ENCODE results near the gene KLHDC8A. TPM values are rescaled to one million over a fixed set of nuclear protein-coding genes. Genes with fewer than 3 reads are reported as not detected.

The KLHDC8A gene
- total RNA-seq, 1 experiment from 2014 or later: 0.49 TPM

DNA sequence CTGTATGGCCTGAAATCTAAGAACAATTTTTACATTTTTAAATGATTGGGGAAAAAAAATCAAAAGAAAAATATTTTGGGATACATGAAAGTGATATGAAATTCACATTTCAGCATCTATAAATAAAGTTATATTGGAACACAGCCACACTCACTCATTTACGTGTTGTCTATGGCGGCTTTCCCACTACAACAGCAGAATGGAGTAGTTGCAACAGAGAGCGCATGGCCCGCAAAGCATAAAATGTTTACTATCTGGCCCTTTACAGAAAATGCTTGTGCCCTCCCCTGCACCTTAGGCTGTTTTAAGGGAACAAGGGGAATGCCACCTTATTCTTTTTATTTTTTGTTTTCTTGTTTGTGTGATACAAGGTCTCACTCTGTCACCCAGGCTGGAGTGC is 3.5 kb downstream of the KLHDC8A start:
- H3K4me2 ChIP-seq (ENCODE audit: low read length): no peak overlapping the region
- intact Hi-C loops (cut with micrococcal nuclease): no loop called here
- H3K36me3 ChIP-seq (ENCODE audit: control insufficient read depth in 1 of 2, insufficient read depth in 2 of 2, low read length in 2 of 2): no peaks in the 10 kb centered on the region
- H3K4me1 ChIP-seq (ENCODE audit: control insufficient read depth in 1 of 2, insufficient read depth in 2 of 2, low read length in 2 of 2): peaks cover 2 to 28% of the 10 kb centered on the region in 2 experiments; a peak in 3 of 4 replicates
- H3K9me2 ChIP-seq (ENCODE audit: insufficient read depth): no peaks in the 10 kb centered on the region
- BruUV-seq (replicated peaks): no TSS peak
- H3K27ac ChIP-seq (ENCODE audit: low read depth, low read length): no peak overlapping the region
- H2AFZ ChIP-seq (ENCODE audit: low read depth, low read length, poor library complexity, severe bottlenecking): no peak overlapping the region
- H3K4me3 ChIP-seq (replicated peaks in 1 of 2; ENCODE audit: low read depth in 1 of 2, low read length in 2 of 2): no peak overlapping the region
- ChIA-PET RAD21 (ENCODE audit: low non-redundant PET in 1 of 2, low total read pairs in 2 of 2, uncharacterized antibody in 2 of 2, unreplicated experiment in 2 of 2) (interaction anchor here in 1 of 2 experiments (2.0 kb wide), 1 partner anchor 132 kb away, joined by 10 read pairs; no protein-coding TSS in a partner anchor), POLR2A (no interaction called here), CTCF (interaction anchor here (0.8 to 3.1 kb wide), 6 partner anchors 16 to 170 kb away, joined by 4 to 49 read pairs (median 12); no protein-coding TSS in a partner anchor)
- no peaks in the 10 kb centered on the region for H3K9me3 ChIP-seq (ENCODE audit: control insufficient read depth in 1 of 2, insufficient read depth in 1 of 2, low read depth in 1 of 2, low read length in 2 of 2)
- H3K79me2 ChIP-seq (ENCODE audit: insufficient read depth, low read length): no peaks in the 10 kb centered on the region
- TF ChIP-seq, protein P1, sequence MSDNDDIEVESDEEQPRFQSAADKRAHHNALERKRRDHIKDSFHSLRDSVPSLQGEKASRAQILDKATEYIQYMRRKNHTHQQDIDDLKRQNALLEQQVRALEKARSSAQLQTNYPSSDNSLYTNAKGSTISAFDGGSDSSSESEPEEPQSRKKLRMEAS (IDR thresholded peaks at IDR 0.05): no peak
- no peak for TF ChIP-seq POLR2AphosphoS5 (IDR thresholded peaks at IDR 0.05; ENCODE audit: low read depth, low read length)
- TF ChIP-seq, protein P2, sequence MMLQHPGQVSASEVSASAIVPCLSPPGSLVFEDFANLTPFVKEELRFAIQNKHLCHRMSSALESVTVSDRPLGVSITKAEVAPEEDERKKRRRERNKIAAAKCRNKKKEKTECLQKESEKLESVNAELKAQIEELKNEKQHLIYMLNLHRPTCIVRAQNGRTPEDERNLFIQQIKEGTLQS (IDR thresholded peaks at IDR 0.05): no peak
- TF ChIP-seq EZH2phosphoT487 (IDR thresholded peaks at IDR 0.05; ENCODE audit: borderline replicate concordance): no peak
- no peak for TF ChIP-seq ZNF274 (IDR thresholded peaks at IDR 0.05; ENCODE audit: low read depth, low read length)
- TF ChIP-seq TCF7L2 (IDR thresholded peaks at IDR 0.05; ENCODE audit: borderline replicate concordance, extremely low read depth, insufficient read depth, insufficient read length): no peak
- TF ChIP-seq YY1 (IDR thresholded peaks at IDR 0.05; ENCODE audit: extremely low read depth, insufficient replicate concordance, low read depth, low read length): no peak
- TF ChIP-seq ZBTB33 (IDR thresholded peaks at IDR 0.05; ENCODE audit: extremely low read depth, insufficient replicate concordance, low read length): no peak
- no peak for TF ChIP-seq CTCF (IDR thresholded peaks at IDR 0.05 in 2 of 3, conservative IDR thresholded peaks at IDR 0.05 in 1 of 3; ENCODE audit: borderline replicate concordance in 1 of 3, insufficient read depth in 1 of 3, low read depth in 2 of 3, low read length in 2 of 3)
- TF ChIP-seq SP1 (IDR thresholded peaks at IDR 0.05; ENCODE audit: low read depth): no peak
- no peak for TF ChIP-seq POLR2A (IDR thresholded peaks at IDR 0.05; ENCODE audit: borderline replicate concordance, extremely low read depth, insufficient read depth, insufficient read length)
- TF ChIP-seq ELF1 (IDR thresholded peaks at IDR 0.05; ENCODE audit: borderline replicate concordance, low read depth): no peak
- no peak for TF ChIP-seq EGR1 (IDR thresholded peaks at IDR 0.05; ENCODE audit: low read depth)
- TF ChIP-seq CBX3 (IDR thresholded peaks at IDR 0.05; ENCODE audit: low read depth): no peak
- TF ChIP-seq CEBPB (IDR thresholded peaks at IDR 0.05; ENCODE audit: low read depth): no peak
- TF ChIP-seq REST (IDR thresholded peaks at IDR 0.05; ENCODE audit: low read depth): no peak
- TF ChIP-seq FOSL1 (IDR thresholded peaks at IDR 0.05; ENCODE audit: low read depth): no peak
- no peak for TF ChIP-seq EZH2 (IDR thresholded peaks at IDR 0.05)
- H3K27me3 ChIP-seq (ENCODE audit: insufficient read depth, low read length): no peaks in the 10 kb centered on the region
- DNase-seq (ENCODE audit: low read depth, low spot score) (no peak), ATAC-seq (no peak)
- H4K20me1 ChIP-seq (ENCODE audit: insufficient read depth): no peaks in the 10 kb centered on the region
- H3K9ac ChIP-seq (ENCODE audit: low read length): no peak overlapping the region
